Left renal pelvis (tissue), 4 donors: Measurements from ENCODE around the gene RABGAP1. TPM values are rescaled to one million over a fixed set of nuclear protein-coding genes. Genes with fewer than 3 reads are reported as not detected.

Source experiments
- DNase-seq, 4 donors: peaks; one replicate each; pipeline ENCODE4 v3.0.0-alpha.2; 2013; ENCODE audit warnings: low read depth in 4 of 4, low spot score in 3 of 4
- polyA plus RNA-seq, 4 donors: library from polyadenylated mRNA; unstranded; fragments of 120-200 nt; gene quantifications; one replicate each; pipeline ENCODE4 v1.2.1, GENCODE V29; 2013; ENCODE audit not compliant: insufficient read length in 4 of 4

RABGAP1 gene
- polyA plus RNA-seq, 4 donors = 50.2 to 67.8 (median 66.7) TPM

- no peak for DNase-seq
Observed at GRCh38 chr9:123073441-123073840, 132.6 kb downstream of the RABGAP1 start.

GRCh38 chr9:123073991-123074422, 133.2 kb downstream of the RABGAP1 start:
- DNase-seq = no peak

GRCh38 chr9:123074628-123075027, 133.8 kb downstream of the RABGAP1 start:
- DNase-seq = no peak

- DNase-seq = no peak
Observed at GRCh38 chr9:123080444-123080843, 139.6 kb downstream of the RABGAP1 start.

GRCh38 chr9:123081824-123082223, 141.0 kb downstream of the RABGAP1 start:
- DNase-seq = peak in 2 of 4 donors; percentile 6 to 40

- no peak for DNase-seq
Observed at GRCh38 chr9:123083680-123084079, 142.9 kb downstream of the RABGAP1 start.

- DNase-seq = no peak
Observed at GRCh38 chr9:123084256-123084655, 143.4 kb downstream of the RABGAP1 start.

GRCh38 chr9:123085916-123086315, 145.1 kb downstream of the RABGAP1 start:
- no peak for DNase-seq

- no peak for DNase-seq
Observed at GRCh38 chr9:123087359-123087888, 146.6 kb downstream of the RABGAP1 start.

GRCh38 chr9:123089040-123089439, 148.2 kb downstream of the RABGAP1 start:
- no peak for DNase-seq

- DNase-seq = no peak
Observed at GRCh38 chr9:123089790-123090189, 149.0 kb downstream of the RABGAP1 start.

GRCh38 chr9:123090198-123090896, 149.5 kb downstream of the RABGAP1 start:
- DNase-seq = no peak

GRCh38 chr9:123090956-123091355, 150.1 kb downstream of the RABGAP1 start:
- DNase-seq = no peak

GRCh38 chr9:123091459-123091858, 150.6 kb downstream of the RABGAP1 start:
- no peak for DNase-seq

GRCh38 chr9:123093141-123093540, 152.3 kb downstream of the RABGAP1 start:
- DNase-seq = no peak

GRCh38 chr9:123096987-123097386, 156.2 kb downstream of the RABGAP1 start:
- no peak for DNase-seq

- no peak for DNase-seq
Observed at GRCh38 chr9:123097430-123098095, 156.7 kb downstream of the RABGAP1 start.

GRCh38 chr9:123098096-123098459, 157.3 kb downstream of the RABGAP1 start:
- no peak for DNase-seq

GRCh38 chr9:123099042-123099441, 158.2 kb downstream of the RABGAP1 start:
- DNase-seq = no peak

GRCh38 chr9:123099548-123099947, 158.7 kb downstream of the RABGAP1 start:
- DNase-seq = no peak

GRCh38 chr9:123102375-123103113, 161.7 kb downstream of the RABGAP1 start:
- no peak for DNase-seq
